HG03378 (cell line): ENCODE results near the gene NEK4.
"Not testable (repeated sequence)": the region's sequence is repeated elsewhere in the genome, so short reads cannot be mapped to it uniquely, and the experiment has no call there.

ENCODE experiments used
- ATAC-seq: cut with Tn5 transposase; IDR thresholded peaks from one replicate; pipeline ENCODE4 v1.9.1; 2021; ENCODE audit warnings: mild to moderate bottlenecking, moderate library complexity; ENCODE audit not compliant: unreplicated experiment

The NEK4 gene

GRCh38 chr3:52678265-52679198 is 92.2 kb downstream of the NEK4 start:
- no peak for ATAC-seq

- not testable (repeated sequence) for ATAC-seq
These were observed 94.5 kb downstream of the NEK4 start for GRCh38 chr3:52676201-52676600.

- no peak for ATAC-seq
These were observed 99.1 kb downstream of the NEK4 start for GRCh38 chr3:52671676-52672075.

GRCh38 chr3:52670621-52671521 is 99.9 kb downstream of the NEK4 start:
- peak; percentile 90 for ATAC-seq

- no peak for ATAC-seq
These were observed 107.6 kb downstream of the NEK4 start for GRCh38 chr3:52663098-52663497.

- ATAC-seq, result no peak
These were observed 110.7 kb downstream of the NEK4 start for GRCh38 chr3:52660046-52660445.
